Measurements from ENCODE around the gene ARFRP1. TPM values are rescaled to one million over a fixed set of nuclear protein-coding genes. Genes with fewer than 3 reads are reported as not detected.

The ARFRP1 gene
- total RNA-seq, 2 donors from 2014 or later: 55.1 to 70.9 TPM

DNA sequence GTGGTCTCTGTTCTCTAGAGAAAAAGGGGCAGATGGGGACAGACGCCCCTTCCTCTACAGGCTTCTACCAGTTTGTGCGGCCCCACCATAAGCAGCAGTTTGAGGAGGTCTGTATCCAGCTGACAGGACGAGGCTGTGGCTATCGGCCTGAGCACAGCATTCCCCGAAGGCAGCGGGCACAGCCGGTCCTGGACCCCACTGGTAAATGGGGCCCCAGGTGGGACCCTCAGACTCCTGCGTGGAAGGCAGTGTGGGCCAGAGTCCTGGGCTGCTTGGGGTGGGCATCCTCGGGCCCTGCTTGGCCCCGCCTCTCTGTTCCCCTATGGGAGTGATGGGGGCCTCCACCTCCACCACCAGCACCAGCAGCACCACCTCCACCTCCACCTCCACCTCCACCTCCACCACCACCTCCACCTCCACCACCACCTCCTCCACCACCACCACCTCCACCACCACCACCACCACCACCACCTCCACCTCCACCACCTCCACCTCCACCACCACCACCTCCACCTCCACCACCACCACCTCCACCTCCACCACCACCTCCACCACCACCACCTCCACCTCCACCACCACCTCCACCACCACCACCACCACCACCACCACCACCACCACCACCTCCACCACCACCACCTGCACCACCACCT lies 14.6 kb downstream of the ARFRP1 start:
- Mint-ChIP-seq H3K27ac (no peak overlapping the region), H3K36me3 (ENCODE audit: insufficient read depth in 2 of 2) (peaks cover 2 to 6% of the 10 kb centered on the region in 2 donors), H3K4me3 (no peak overlapping the region), H3K27me3 (ENCODE audit: low read depth) (no peaks in the 10 kb centered on the region), H3K4me1 (ENCODE audit: low read depth) (peaks cover 6% of the 10 kb centered on the region), H3K9me3 (no peaks in the 10 kb centered on the region)
- DNase-seq (no peak), ATAC-seq (replicated peaks in 1 of 2) (no peak)

DNA sequence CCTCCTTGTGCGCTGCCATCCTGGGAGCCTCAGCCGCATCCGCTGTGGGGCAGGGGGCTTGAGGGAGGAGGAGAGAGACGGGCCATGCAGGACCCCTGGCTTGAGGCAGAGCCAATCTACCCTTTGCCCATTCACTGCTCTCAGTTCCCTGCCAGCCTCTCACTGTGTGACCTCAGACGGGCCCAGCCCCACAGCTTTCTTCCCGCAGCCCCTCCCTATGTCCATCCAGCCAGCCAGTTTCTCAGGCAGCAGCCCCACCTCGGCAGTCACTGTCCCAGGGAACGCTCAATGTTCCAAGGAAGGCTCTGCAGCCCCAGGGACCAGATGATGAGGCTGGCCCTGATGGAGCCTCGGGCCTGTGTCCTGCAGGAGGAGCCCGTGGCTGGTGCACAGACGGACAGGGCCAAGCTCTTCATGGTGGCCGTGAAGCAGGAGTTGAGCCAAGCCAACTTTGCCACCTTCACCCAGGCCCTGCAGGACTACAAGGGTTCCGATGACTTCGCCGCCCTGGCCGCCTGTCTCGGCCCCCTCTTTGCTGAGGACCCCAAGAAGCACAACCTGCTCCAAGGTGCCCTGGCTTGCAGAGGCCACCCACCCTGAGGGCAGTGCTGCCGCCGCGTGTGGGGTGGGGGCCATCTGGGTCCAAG lies 15.2 kb downstream of the ARFRP1 start:
- peak overlapping the region; percentile 44 for H3K27ac Mint-ChIP-seq
- DNase-seq (no peak), ATAC-seq (replicated peaks in 1 of 2) (no peak)
- H3K9me3 Mint-ChIP-seq: no peaks in the 10 kb centered on the region
- no peak overlapping the region for H3K4me3 Mint-ChIP-seq
- H3K36me3 Mint-ChIP-seq (ENCODE audit: insufficient read depth in 2 of 2): peaks cover 2 to 6% of the 10 kb centered on the region in 2 donors
- H3K27me3 Mint-ChIP-seq (ENCODE audit: low read depth): no peaks in the 10 kb centered on the region
- peaks cover 6% of the 10 kb centered on the region for H3K4me1 Mint-ChIP-seq (ENCODE audit: low read depth)

GRCh38 chr20:63691711-63692435 lies 15.9 kb downstream of the ARFRP1 start:
- H3K27ac Mint-ChIP-seq: no peak overlapping the region
- ATAC-seq (replicated peaks in 1 of 2): no peak

DNA sequence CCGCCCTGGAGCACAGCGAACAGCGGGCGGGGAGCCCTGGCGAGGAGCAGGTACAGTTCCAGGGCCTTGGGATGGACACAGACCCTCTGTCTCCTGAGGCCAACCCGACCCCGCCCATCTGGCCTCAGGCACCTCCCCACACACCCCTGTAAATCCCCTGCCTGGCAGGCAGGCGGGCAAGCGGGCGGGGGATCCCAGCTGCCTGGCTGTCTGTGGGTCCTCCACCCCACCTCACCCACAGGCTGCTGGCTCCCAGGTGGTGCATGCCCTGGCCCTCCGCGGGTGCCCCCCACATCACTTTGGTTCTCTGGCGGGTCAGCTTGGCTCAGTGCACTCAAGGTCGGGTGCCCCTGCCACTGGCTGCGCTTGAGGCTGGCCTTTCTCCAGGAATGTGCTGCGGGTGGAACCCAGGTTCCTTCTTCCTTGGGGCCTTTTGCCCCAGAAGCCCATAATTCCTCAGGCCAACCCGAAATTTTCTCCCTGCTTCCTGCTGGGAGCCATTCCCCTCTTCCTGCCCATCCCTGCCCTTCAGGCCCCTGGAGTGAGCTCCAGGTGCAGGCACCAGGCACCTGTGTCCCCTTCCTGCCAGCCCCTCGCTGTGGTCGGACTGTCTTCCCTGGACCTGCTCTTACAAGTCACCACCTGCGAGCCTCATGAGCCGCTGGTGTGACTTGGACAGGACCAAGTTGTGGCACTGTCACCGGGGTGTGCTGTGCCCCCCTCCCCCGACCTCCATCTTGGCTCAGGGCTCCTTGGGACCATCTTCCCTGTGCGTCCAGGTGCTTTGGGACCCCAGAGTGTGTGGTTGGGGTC lies 16.7 kb downstream of the ARFRP1 start:
- peaks cover 2% of the 10 kb centered on the region for H3K4me1 Mint-ChIP-seq (ENCODE audit: low read depth)
- H3K4me3 Mint-ChIP-seq: no peak overlapping the region
- H3K27me3 Mint-ChIP-seq (ENCODE audit: low read depth): no peaks in the 10 kb centered on the region
- ATAC-seq (replicated peaks in 1 of 2) (no peak), DNase-seq (no peak)
- peaks cover 2 to 6% of the 10 kb centered on the region in 2 donors for H3K36me3 Mint-ChIP-seq (ENCODE audit: insufficient read depth in 2 of 2)
- no peaks in the 10 kb centered on the region for H3K9me3 Mint-ChIP-seq
- H3K27ac Mint-ChIP-seq: no peak overlapping the region

More at GRCh38 chr20:63691711-63692435, 15.9 kb downstream of the ARFRP1 start:
- H3K27me3 Mint-ChIP-seq (ENCODE audit: low read depth): no peaks in the 10 kb centered on the region
- peaks cover 6% of the 10 kb centered on the region for H3K4me1 Mint-ChIP-seq (ENCODE audit: low read depth)
- no peak for DNase-seq
- no peak overlapping the region for H3K4me3 Mint-ChIP-seq
- no peaks in the 10 kb centered on the region for H3K9me3 Mint-ChIP-seq
- peaks cover 2 to 6% of the 10 kb centered on the region in 2 donors for H3K36me3 Mint-ChIP-seq (ENCODE audit: insufficient read depth in 2 of 2)

GRCh38 chr20:63690003-63690897 lies 17.5 kb downstream of the ARFRP1 start:
- H3K9me3 Mint-ChIP-seq: no peaks in the 10 kb centered on the region

DNA sequence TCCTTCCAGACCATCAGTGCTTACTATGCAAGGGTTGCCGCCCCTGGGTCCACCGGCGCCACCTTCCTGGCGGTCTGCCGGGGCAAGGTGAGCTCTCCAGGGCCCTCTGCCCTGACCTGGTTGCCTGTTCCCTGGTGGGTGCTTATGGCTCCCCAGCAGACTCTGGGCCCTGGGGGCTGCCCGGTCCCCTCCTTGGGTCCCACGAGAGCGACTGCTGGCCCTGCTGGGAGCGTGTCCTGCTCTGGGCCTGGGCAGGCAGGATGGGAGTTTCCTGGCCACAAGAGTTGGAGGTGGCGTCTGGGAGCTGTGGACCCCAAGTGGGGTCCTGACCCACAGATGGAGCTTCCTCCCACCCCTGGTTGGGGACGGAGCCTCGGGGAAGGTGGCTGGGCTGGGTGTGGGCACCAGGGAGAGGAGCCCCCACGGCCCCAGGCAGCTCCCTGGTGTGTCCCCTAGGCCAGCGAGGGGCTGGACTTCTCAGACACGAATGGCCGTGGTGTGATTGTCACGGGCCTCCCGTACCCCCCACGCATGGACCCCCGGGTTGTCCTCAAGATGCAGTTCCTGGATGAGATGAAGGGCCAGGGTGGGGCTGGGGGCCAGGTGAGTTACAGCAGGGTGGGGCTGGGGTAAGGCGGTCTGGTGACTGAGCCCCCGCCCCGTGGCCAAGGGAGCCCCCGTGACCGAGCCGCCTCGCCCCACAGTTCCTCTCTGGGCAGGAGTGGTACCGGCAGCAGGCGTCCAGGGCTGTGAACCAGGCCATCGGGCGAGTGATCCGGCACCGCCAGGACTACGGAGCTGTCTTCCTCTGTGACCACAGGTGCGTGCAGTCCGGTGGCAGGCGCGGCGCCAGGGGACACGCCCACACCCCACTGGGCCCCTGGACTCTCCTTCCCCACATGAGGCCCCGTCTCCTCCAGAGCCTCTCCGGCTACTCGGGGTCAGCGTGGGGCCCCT lies 18.5 kb downstream of the ARFRP1 start:
- Mint-ChIP-seq H3K4me3 (no peak overlapping the region), H3K4me1 (ENCODE audit: low read depth) (peaks cover 5% of the 10 kb centered on the region), H3K36me3 (ENCODE audit: insufficient read depth in 2 of 2) (peaks cover 2 to 6% of the 10 kb centered on the region in 2 donors), H3K27ac (no peak overlapping the region), H3K9me3 (no peaks in the 10 kb centered on the region), H3K27me3 (ENCODE audit: low read depth) (no peaks in the 10 kb centered on the region)
- ATAC-seq (replicated peaks in 1 of 2) (no peak), DNase-seq (no peak)

More at GRCh38 chr20:63690003-63690897, 17.5 kb downstream of the ARFRP1 start:
- no peak overlapping the region for H3K27ac Mint-ChIP-seq
- peaks cover 2 to 6% of the 10 kb centered on the region in 2 donors for H3K36me3 Mint-ChIP-seq (ENCODE audit: insufficient read depth in 2 of 2)
- H3K4me1 Mint-ChIP-seq (ENCODE audit: low read depth): peaks cover under 1% of the 10 kb centered on the region
- ATAC-seq (replicated peaks in 1 of 2) (no peak), DNase-seq (no peak)
- no peaks in the 10 kb centered on the region for H3K27me3 Mint-ChIP-seq (ENCODE audit: low read depth)
- H3K4me3 Mint-ChIP-seq: no peak overlapping the region

GRCh38 chr20:63688228-63689045 lies 19.3 kb downstream of the ARFRP1 start:
- Mint-ChIP-seq H3K27ac (no peak overlapping the region), H3K36me3 (ENCODE audit: insufficient read depth in 2 of 2) (peaks cover 0 to 3% of the 10 kb centered on the region in 2 donors), H3K9me3 (no peaks in the 10 kb centered on the region), H3K4me1 (ENCODE audit: low read depth) (peaks cover 5% of the 10 kb centered on the region), H3K4me3 (no peak overlapping the region), H3K27me3 (ENCODE audit: low read depth) (no peaks in the 10 kb centered on the region)
- DNase-seq (no peak), ATAC-seq (replicated peaks in 1 of 2) (no peak)

DNA sequence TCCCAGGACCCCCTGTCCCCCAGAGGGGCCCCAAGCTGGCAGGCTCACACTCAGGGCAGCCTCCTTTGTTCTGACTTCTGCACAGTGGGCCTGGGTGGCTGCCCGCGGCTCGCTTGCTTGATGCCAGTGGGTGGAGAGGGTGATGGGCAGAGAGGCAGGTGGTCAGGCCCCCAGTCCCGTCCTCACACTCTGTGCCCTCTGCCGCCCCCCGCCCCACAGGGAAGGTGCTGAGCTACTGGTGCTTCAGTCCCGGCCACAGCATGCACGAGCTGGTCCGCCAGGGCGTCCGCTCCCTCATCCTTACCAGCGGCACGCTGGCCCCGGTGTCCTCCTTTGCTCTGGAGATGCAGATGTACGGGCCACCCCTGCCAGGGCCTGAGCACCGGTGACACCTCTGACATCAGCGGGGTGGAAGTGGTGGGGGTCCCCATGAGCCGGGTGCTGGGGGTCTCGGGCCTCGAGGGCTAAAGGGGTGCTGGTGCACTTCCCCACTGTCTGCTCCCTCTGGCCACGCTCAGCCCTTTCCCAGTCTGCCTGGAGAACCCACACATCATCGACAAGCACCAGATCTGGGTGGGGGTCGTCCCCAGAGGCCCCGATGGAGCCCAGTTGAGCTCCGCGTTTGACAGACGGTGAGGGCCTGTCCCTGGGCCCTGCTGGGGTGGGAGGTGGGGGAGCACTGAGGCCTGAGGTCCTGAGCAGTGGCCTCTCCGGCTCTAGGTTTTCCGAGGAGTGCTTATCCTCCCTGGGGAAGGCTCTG lies 20.2 kb downstream of the ARFRP1 start:
- no peak overlapping the region for H3K27ac Mint-ChIP-seq
- peaks cover 0 to 3% of the 10 kb centered on the region in 2 donors for H3K36me3 Mint-ChIP-seq (ENCODE audit: insufficient read depth in 2 of 2)
- no peaks in the 10 kb centered on the region for H3K9me3 Mint-ChIP-seq

GRCh38 chr20:63686492-63687321 lies 21.1 kb downstream of the ARFRP1 start:
- peak; percentile 32 to 39 for DNase-seq
- Mint-ChIP-seq H3K9me3 (no peaks in the 10 kb centered on the region), H3K27ac (no peak overlapping the region), H3K27me3 (ENCODE audit: low read depth) (no peaks in the 10 kb centered on the region), H3K4me1 (ENCODE audit: low read depth) (peaks cover 5% of the 10 kb centered on the region), H3K36me3 (ENCODE audit: insufficient read depth in 2 of 2) (peaks cover 0 to 2% of the 10 kb centered on the region in 2 donors), H3K4me3 (no peak overlapping the region)
- peak; percentile 31 to 62 for ATAC-seq (replicated peaks in 1 of 2)

More for the DNA sequence above, 20.2 kb downstream of the ARFRP1 start:
- no peak overlapping the region for H3K4me3 Mint-ChIP-seq
- no peaks in the 10 kb centered on the region for H3K27me3 Mint-ChIP-seq (ENCODE audit: low read depth)
- DNase-seq: no peak
- no peak for ATAC-seq (replicated peaks in 1 of 2)
- peaks cover 5% of the 10 kb centered on the region for H3K4me1 Mint-ChIP-seq (ENCODE audit: low read depth)

Measured in activated T-cell treated with anti-CD3 and anti-CD28 coated beads, Interleukin-2, amount 50 U/mL, for 72 hours (primary cell).